ENCODE data around the gene GPR152. TPM values are rescaled to one million over a fixed set of nuclear protein-coding genes. Genes with fewer than 3 reads are reported as not detected.

GPR152 gene
- total RNA-seq, 8 experiments from 2014 or later, result 0.11 to 0.90 (median 0.31) TPM; not detected in 3

- in situ Hi-C loops (cut with MboI; ENCODE audit: low pct_unique_long_range_greater_than_20kb in 2 of 9, low sequenced_read_pairs in 9 of 9, unreplicated experiment in 9 of 9), result no loop called here
Measured at GRCh38 chr11:67453816-67454732, 1.5 kb upstream of the GPR152 start.

GRCh38 chr11:67451658-67451976 lies 912 bp downstream of the GPR152 start:
- in situ Hi-C loops (cut with MboI; ENCODE audit: low pct_unique_long_range_greater_than_20kb in 2 of 9, low sequenced_read_pairs in 9 of 9, unreplicated experiment in 9 of 9), result no loop called here
- no peak overlapping the region for H3K27ac ChIP-seq
- WGBS, 10 experiments, result 70 to 100% (median 100%) methylated on average over 1 to 2 of the region's 14 CpGs; no CpG with 5 or more reads in 7 of the 10 experiments

More at GRCh38 chr11:67453816-67454732, 1.5 kb upstream of the GPR152 start:
- Histone ChIP-seq H3K27ac (no peak overlapping the region), H3K4me3 (no peak overlapping the region), H3K4me1 (replicated peaks in 1 of 2) (peaks cover 0 to 6% of the 10 kb centered on the region in 2 donors)
- WGBS, 10 experiments, result 60 to 87% (median 83%) methylated on average over 1 to 3 of the region's 21 CpGs; no CpG with 5 or more reads in 7 of the 10 experiments
- no peak for ATAC-seq (replicated peaks in 6 of 8)

GRCh38 chr11:67450796-67451657 lies 1.5 kb downstream of the GPR152 start:
- Histone ChIP-seq H3K4me1 (replicated peaks in 1 of 2) (peaks cover 0 to under 1% of the 10 kb centered on the region in 2 donors), H3K27ac (no peak overlapping the region), H3K4me3 (no peak overlapping the region)
- WGBS, 10 experiments, result 30 to 73% (median 50%) methylated on average over 1 to 11 of the region's 25 CpGs; no CpG with 5 or more reads in 5 of the 10 experiments
- ATAC-seq (replicated peaks in 6 of 8), result no peak
- in situ Hi-C loops (cut with MboI; ENCODE audit: low pct_unique_long_range_greater_than_20kb in 2 of 9, low sequenced_read_pairs in 9 of 9, unreplicated experiment in 9 of 9), result no loop called here

More at GRCh38 chr11:67451658-67451976, 912 bp downstream of the GPR152 start:
- H3K4me3 ChIP-seq, result no peak overlapping the region
- H3K4me1 ChIP-seq (replicated peaks in 1 of 2), result peaks cover 0 to 6% of the 10 kb centered on the region in 2 donors
- no peak for ATAC-seq (replicated peaks in 6 of 8)

- no peak overlapping the region for H3K27ac ChIP-seq
- H3K4me1 ChIP-seq (replicated peaks in 1 of 2), result no peaks in the 10 kb centered on the region
- ATAC-seq (replicated peaks in 6 of 8), result no peak
- H3K4me3 ChIP-seq, result no peak overlapping the region
- WGBS, 10 experiments, result 50 to 100% (median 93%) methylated on average over 1 to 7 of the region's 9 CpGs; no CpG with 5 or more reads in 2 of the 10 experiments
- in situ Hi-C loops (cut with MboI; ENCODE audit: low pct_unique_long_range_greater_than_20kb in 2 of 9, low sequenced_read_pairs in 9 of 9, unreplicated experiment in 9 of 9), result no loop called here
Measured at GRCh38 chr11:67449116-67449844, 3.2 kb downstream of the GPR152 start.

- 93 to 100% (median 100%) methylated on average over 1 to 3 of the region's 7 CpGs; no CpG with 5 or more reads in 5 of the 10 experiments for WGBS, 10 experiments
- no peak for ATAC-seq (replicated peaks in 6 of 8)
- Histone ChIP-seq H3K4me3 (no peak overlapping the region), H3K4me1 (replicated peaks in 1 of 2) (no peaks in the 10 kb centered on the region), H3K27ac (no peak overlapping the region)
- in situ Hi-C loops (cut with MboI; ENCODE audit: low pct_unique_long_range_greater_than_20kb in 2 of 9, low sequenced_read_pairs in 9 of 9, unreplicated experiment in 9 of 9), result no loop called here
Measured at GRCh38 chr11:67448220-67448609, 4.3 kb downstream of the GPR152 start.

GRCh38 chr11:67445515-67445914 lies 7.0 kb downstream of the GPR152 start:
- in situ Hi-C loops (cut with MboI; ENCODE audit: low pct_unique_long_range_greater_than_20kb in 2 of 9, low sequenced_read_pairs in 9 of 9, unreplicated experiment in 9 of 9), result no loop called here
- H3K4me1 ChIP-seq (replicated peaks in 1 of 2), result peaks cover 0 to 6% of the 10 kb centered on the region in 2 donors
- no peak for ATAC-seq (replicated peaks in 6 of 8)
- WGBS, 10 experiments, result 50 to 100% (median 66%) methylated on average over 1 to 4 of the region's 5 CpGs; no CpG with 5 or more reads in 4 of the 10 experiments
- no peak overlapping the region for H3K4me3 ChIP-seq
- H3K27ac ChIP-seq, result no peak overlapping the region

GRCh38 chr11:67442504-67443404 lies 9.8 kb downstream of the GPR152 start:
- peak overlapping the region; percentile 72 to 80 for H3K27ac ChIP-seq
- ATAC-seq (replicated peaks in 6 of 8), result peak; percentile 15 to 61 (median 54)
- peak overlapping the region; percentile 50 to 99 (median 91) for H3K4me3 ChIP-seq
- H3K4me1 ChIP-seq (replicated peaks in 1 of 2), result peaks cover 0 to 6% of the 10 kb centered on the region in 2 donors
- in situ Hi-C loops (cut with MboI; ENCODE audit: low pct_unique_long_range_greater_than_20kb in 2 of 9, low sequenced_read_pairs in 9 of 9, unreplicated experiment in 9 of 9), result no loop called here
- 0 to 85% (median 0%) methylated on average over 1 to 4 of the region's 45 CpGs; no CpG with 5 or more reads in 5 of the 10 experiments for WGBS, 10 experiments

GRCh38 chr11:67441731-67442351 lies 10.7 kb downstream of the GPR152 start:
- Histone ChIP-seq H3K4me1 (replicated peaks in 1 of 2) (peaks cover 0 to 6% of the 10 kb centered on the region in 2 donors), H3K4me3 (no peak overlapping the region), H3K27ac (no peak overlapping the region)
- WGBS, 10 experiments, result 40 to 100% (median 100%) methylated on average over 1 to 12 of the region's 28 CpGs; no CpG with 5 or more reads in 5 of the 10 experiments
- no peak for ATAC-seq (replicated peaks in 6 of 8)
- in situ Hi-C loops (cut with MboI; ENCODE audit: low pct_unique_long_range_greater_than_20kb in 2 of 9, low sequenced_read_pairs in 9 of 9, unreplicated experiment in 9 of 9), result no loop called here

- Histone ChIP-seq H3K27ac (no peak overlapping the region), H3K4me3 (no peak overlapping the region), H3K4me1 (replicated peaks in 1 of 2) (peaks cover 0 to 6% of the 10 kb centered on the region in 2 donors)
- in situ Hi-C loops (cut with MboI; ENCODE audit: low pct_unique_long_range_greater_than_20kb in 2 of 9, low sequenced_read_pairs in 9 of 9, unreplicated experiment in 9 of 9), result no loop called here
- WGBS, 10 experiments, result 77 to 100% (median 94%) methylated on average over 3 to 8 of the region's 21 CpGs; no CpG with 5 or more reads in 7 of the 10 experiments
- ATAC-seq (replicated peaks in 6 of 8), result no peak
Measured at GRCh38 chr11:67441098-67441563, 11.4 kb downstream of the GPR152 start.

GRCh38 chr11:67440229-67441097 lies 12.1 kb downstream of the GPR152 start:
- in situ Hi-C loops (cut with MboI; ENCODE audit: low pct_unique_long_range_greater_than_20kb in 2 of 9, low sequenced_read_pairs in 9 of 9, unreplicated experiment in 9 of 9), result no loop called here
- 60 to 100% (median 86%) methylated on average over 1 to 8 of the region's 17 CpGs; no CpG with 5 or more reads in 3 of the 10 experiments for WGBS, 10 experiments
- Histone ChIP-seq H3K4me3 (no peak overlapping the region), H3K27ac (no peak overlapping the region), H3K4me1 (replicated peaks in 1 of 2) (peaks cover 0 to 6% of the 10 kb centered on the region in 2 donors)
- no peak for ATAC-seq (replicated peaks in 6 of 8)
